HG03457 (cell line): ENCODE data around the gene HNRNPM.

Experiments used
- ATAC-seq: cut with Tn5 transposase; IDR thresholded peaks from one replicate; pipeline ENCODE4 v1.9.1; 2021; ENCODE audit warnings: moderate number of reproducible peaks; ENCODE audit not compliant: unreplicated experiment

HNRNPM gene

GRCh38 chr19:8484331-8484894, 39.6 kb downstream of the HNRNPM start:
- ATAC-seq, result no peak

GRCh38 chr19:8485561-8486371, 41.0 kb downstream of the HNRNPM start:
- no peak for ATAC-seq

GRCh38 chr19:8486661-8487136, 41.9 kb downstream of the HNRNPM start:
- ATAC-seq, result no peak

- ATAC-seq, result no peak
Observed at GRCh38 chr19:8487137-8487851, 42.5 kb downstream of the HNRNPM start.

- ATAC-seq, result no peak
Observed at GRCh38 chr19:8488365-8488764, 43.6 kb downstream of the HNRNPM start.

GRCh38 chr19:8489561-8490394, 45.0 kb downstream of the HNRNPM start:
- ATAC-seq, result no peak

GRCh38 chr19:8490395-8490760, 45.6 kb downstream of the HNRNPM start:
- ATAC-seq, result no peak

GRCh38 chr19:8490873-8491272, 46.1 kb downstream of the HNRNPM start:
- ATAC-seq, result no peak

- no peak for ATAC-seq
Observed at GRCh38 chr19:8491574-8491973, 46.8 kb downstream of the HNRNPM start.

- ATAC-seq, result no peak
Observed at GRCh38 chr19:8494158-8494557, 49.4 kb downstream of the HNRNPM start.

- ATAC-seq, result no peak
Observed at GRCh38 chr19:8498295-8498694, 53.5 kb downstream of the HNRNPM start.

- ATAC-seq, result no peak
Observed at GRCh38 chr19:8499048-8499833, 54.5 kb downstream of the HNRNPM start.

- no peak for ATAC-seq
Observed at GRCh38 chr19:8500158-8500557, 55.4 kb downstream of the HNRNPM start.

- no peak for ATAC-seq
Observed at GRCh38 chr19:8501516-8501915, 56.7 kb downstream of the HNRNPM start.

GRCh38 chr19:8501981-8502380, 57.2 kb downstream of the HNRNPM start:
- no peak for ATAC-seq

- ATAC-seq, result no peak
Observed at GRCh38 chr19:8503510-8503909, 58.7 kb downstream of the HNRNPM start.

GRCh38 chr19:8504171-8504570, 59.4 kb downstream of the HNRNPM start:
- ATAC-seq, result no peak

- ATAC-seq, result no peak
Observed at GRCh38 chr19:8504919-8505318, 60.1 kb downstream of the HNRNPM start.

- no peak for ATAC-seq
Observed at GRCh38 chr19:8505680-8506401, 61.1 kb downstream of the HNRNPM start.
